A549 (cell line): ENCODE results near the gene TNFRSF21. TPM values are rescaled to one million over a fixed set of nuclear protein-coding genes. Genes with fewer than 3 reads are reported as not detected.

ENCODE experiments used
- ATAC-seq, 2 experiments: fragments of 200-7000 bp in 1 of 2; fragments of >200 bp in 1 of 2; cut with Nextera tagmentation in 1 of 2; cut with Tn5 transposase in 1 of 2; 3 replicates each; pipeline versions ENCODE4 v1.8.0 to v1.9.1; 2018 to 2020; ENCODE audit warnings: mild to moderate bottlenecking in 1 of 2, moderate library complexity in 1 of 2
- CTCF ChIA-PET: fragments of 300-600 bp; sonication (Branson Sonifier 250); formaldehyde crosslinking; extraction: SDS; loops from one replicate; lab custom pipeline; 2021; ENCODE audit warnings: antibody characterized with exemption, inconsistent platforms; lab: Yijun Ruan, JAX
- POLR2A ChIA-PET: fragments of 350-600 bp; formaldehyde crosslinking; extraction: SDS; loops from one replicate; lab custom pipeline; 2021; ENCODE audit warnings: antibody characterized with exemption, inconsistent platforms; lab: Yijun Ruan, JAX
- DNase-seq, 2 experiments: peaks; one replicate each; pipeline versions ENCODE4 v3.0.0 to v3.0.0-alpha.2; 2011 to 2016; ENCODE audit warnings: low read depth in 1 of 2, low spot score in 1 of 2
- FAIRE-seq: peaks from 2 replicates; lab custom pipeline; 2011; peaks lifted over from hg19 to GRCh38; lab: Jason Lieb, UNC
- H3K27ac ChIP-seq, 2 experiments: fragments of >200 bp; sonication (Bioruptor Twin); formaldehyde crosslinking; 3 replicates each; pipeline ENCODE4 v1.5.1; 2016 to 2017
- H3K4me1 ChIP-seq: fragments of >200 bp; sonication (Bioruptor Twin); formaldehyde crosslinking; 3 replicates; pipeline ENCODE4 v1.6.1; 2016
- H3K4me2 ChIP-seq: fragments of >200 bp; sonication (Bioruptor Twin); formaldehyde crosslinking; 3 replicates; pipeline ENCODE4 v1.6.1; 2016
- H3K4me3 ChIP-seq: fragments of >200 bp; sonication (Bioruptor Twin); formaldehyde crosslinking; 3 replicates; pipeline ENCODE4 v1.5.1; 2016
- H3K9me3 ChIP-seq: fragments of >200 bp; sonication (Bioruptor Twin); formaldehyde crosslinking; 3 replicates; pipeline ENCODE4 v1.6.1; 2016
- BHLHE40 ChIP-seq: IDR thresholded peaks from 2 replicates; pipeline ENCODE4 v1.6.1; 2012; ENCODE audit warnings: low read depth, low read length, inconsistent platforms
- CBX2 ChIP-seq: fragments of 200-600 bp; sonication (generic); IDR thresholded peaks from 2 replicates; pipeline ENCODE4 v1.6.1; 2016; ENCODE audit warnings: low read depth, mild to moderate bottlenecking, borderline replicate concordance
- CHD4 ChIP-seq: fragments of 200-600 bp; sonication (generic); IDR thresholded peaks from 2 replicates; pipeline ENCODE4 v1.6.1; 2016; ENCODE audit warnings: antibody characterized with exemption, mild to moderate bottlenecking, borderline replicate concordance
- CTCF ChIP-seq: fragments of >200 bp; sonication (Bioruptor Twin); formaldehyde crosslinking; IDR thresholded peaks from 3 replicates; pipeline ENCODE4 v1.5.1; 2016
- E2F6 ChIP-seq: IDR thresholded peaks from 2 replicates; pipeline ENCODE4 v1.6.1; 2012; ENCODE audit warnings: low read depth, borderline replicate concordance
- EHF ChIP-seq: fragments of 250-450 bp; sonication (Bioruptor Pico); IDR thresholded peaks from 2 replicates; pipeline ENCODE4 v1.5.0; 2020; ENCODE audit warnings: mild to moderate bottlenecking
- EHMT2 ChIP-seq: fragments of 200-600 bp; sonication (generic); IDR thresholded peaks from 2 replicates; pipeline ENCODE4 v1.6.1; 2016; ENCODE audit warnings: antibody characterized with exemption, low read depth, mild to moderate bottlenecking, moderate library complexity
- EP300 ChIP-seq, 2 experiments: fragments of >200 bp; sonication (Bioruptor Twin); formaldehyde crosslinking; IDR thresholded peaks; 2 replicates in 1 of 2; 3 replicates in 1 of 2; pipeline ENCODE4 v1.6.1; 2016 to 2017
- ESRRA ChIP-seq: fragments of 150-350 bp; IDR thresholded peaks from 2 replicates; pipeline ENCODE4 v1.6.1; 2014; ENCODE audit warnings: mild to moderate bottlenecking, low read length, borderline replicate concordance
- GATA3 ChIP-seq: IDR thresholded peaks from 2 replicates; pipeline ENCODE4 v1.6.1; 2012; ENCODE audit warnings: borderline replicate concordance
- HDAC2 ChIP-seq: fragments of 200-600 bp; sonication (generic); IDR thresholded peaks from 2 replicates; pipeline ENCODE4 v1.6.1; 2016
- KDM1A ChIP-seq: fragments of 200-600 bp; sonication (generic); IDR thresholded peaks from 2 replicates; pipeline ENCODE4 v1.6.1; 2016; ENCODE audit warnings: low read depth, mild to moderate bottlenecking
- MYC ChIP-seq: IDR thresholded peaks from 2 replicates; pipeline ENCODE4 v1.6.1; 2012; ENCODE audit warnings: mild to moderate bottlenecking, inconsistent platforms, low read length, improper control_type of control experiment, borderline replicate concordance
- NFE2L2 ChIP-seq: fragments of 150-350 bp; conservative IDR thresholded peaks from 2 replicates; pipeline ENCODE4 v1.6.1; 2014; ENCODE audit warnings: low read length
- PHF8 ChIP-seq: fragments of 200-600 bp; sonication (generic); IDR thresholded peaks from 2 replicates; pipeline ENCODE4 v1.6.1; 2016; ENCODE audit warnings: low read depth, mild to moderate bottlenecking, antibody characterized with exemption, moderate library complexity, borderline replicate concordance
- POLR2A ChIP-seq: IDR thresholded peaks from 2 replicates; pipeline ENCODE4 v1.6.1; 2012; ENCODE audit warnings: mild to moderate bottlenecking, low read length
- RARB ChIP-seq: fragments of 250-450 bp; sonication (Bioruptor Pico); IDR thresholded peaks from 2 replicates; pipeline ENCODE4 v1.8.0; 2021; ENCODE audit warnings: mild to moderate bottlenecking, moderate library complexity
- RCOR1 ChIP-seq: fragments of 150-350 bp; IDR thresholded peaks from 2 replicates; pipeline ENCODE4 v1.6.1; 2014; ENCODE audit warnings: antibody characterized with exemption, low read length, low read depth
- RFX5 ChIP-seq: fragments of 450-650 bp; IDR thresholded peaks from 2 replicates; pipeline ENCODE4 v1.7.1; 2014; ENCODE audit warnings: antibody characterized with exemption, mild to moderate bottlenecking, moderate library complexity
- SREBF2 ChIP-seq: fragments of 450-650 bp; IDR thresholded peaks from 2 replicates; pipeline ENCODE4 v1.6.1; 2014; ENCODE audit warnings: mild to moderate bottlenecking, moderate library complexity
- ZC3H11A ChIP-seq: fragments of 450-650 bp; IDR thresholded peaks from 2 replicates; pipeline ENCODE4 v1.6.1; 2014; ENCODE audit warnings: antibody characterized with exemption, mild to moderate bottlenecking
- ZFP36 ChIP-seq: fragments of 450-650 bp; IDR thresholded peaks from 2 replicates; pipeline ENCODE4 v1.6.1; 2014; ENCODE audit warnings: borderline replicate concordance; ENCODE audit not compliant: partially characterized antibody
- WGBS: methylation state at CpG from one replicate; pipeline ENCODE4 v1.1.6; 2017; ENCODE audit errors: missing lambda C conversion rate; 5-methylcytosine and 5-hydroxymethylcytosine counted together
- polyA plus RNA-seq, 4 experiments: library from polyadenylated mRNA; depleted of rRNA in 3 of 4; stranded (reverse); fragments of >200 nt; fragmentation: RNase III in 1 of 4; extraction: RNeasy Plus Mini Kit Qiagen cat#74134 plus additional on column Dnase treatment in 1 of 4; gene quantifications; 2 replicates in 3 of 4; 3 replicates in 1 of 4; pipeline ENCODE4 v1.2.3, GENCODE V29; 2011 to 2017
- TF ChIP-seq, protein P1 (sequence below): fragments of 200-600 bp; sonication (generic); IDR thresholded peaks from 2 replicates; pipeline ENCODE4 v1.6.1; 2016; ENCODE audit warnings: antibody characterized with exemption, mild to moderate bottlenecking, moderate library complexity
- TF ChIP-seq, protein P2 (sequence below): fragments of >200 bp; sonication (Bioruptor Twin); formaldehyde crosslinking; IDR thresholded peaks from 3 replicates; pipeline ENCODE4 v1.6.1; 2016
- TF ChIP-seq, protein P3 (sequence below): IDR thresholded peaks from 2 replicates; pipeline ENCODE4 v1.6.1; 2012
- TF ChIP-seq, protein P4 (sequence below): fragments of 150-350 bp; IDR thresholded peaks from 2 replicates; pipeline ENCODE4 v1.6.1; 2014; ENCODE audit warnings: low read depth, mild to moderate bottlenecking, low read length

The TNFRSF21 gene
- polyA plus RNA-seq, 2 of the 4 experiments (the other 2 are of a cell fraction): 14.1 to 15.6 TPM

- TF ChIP-seq, protein P1, sequence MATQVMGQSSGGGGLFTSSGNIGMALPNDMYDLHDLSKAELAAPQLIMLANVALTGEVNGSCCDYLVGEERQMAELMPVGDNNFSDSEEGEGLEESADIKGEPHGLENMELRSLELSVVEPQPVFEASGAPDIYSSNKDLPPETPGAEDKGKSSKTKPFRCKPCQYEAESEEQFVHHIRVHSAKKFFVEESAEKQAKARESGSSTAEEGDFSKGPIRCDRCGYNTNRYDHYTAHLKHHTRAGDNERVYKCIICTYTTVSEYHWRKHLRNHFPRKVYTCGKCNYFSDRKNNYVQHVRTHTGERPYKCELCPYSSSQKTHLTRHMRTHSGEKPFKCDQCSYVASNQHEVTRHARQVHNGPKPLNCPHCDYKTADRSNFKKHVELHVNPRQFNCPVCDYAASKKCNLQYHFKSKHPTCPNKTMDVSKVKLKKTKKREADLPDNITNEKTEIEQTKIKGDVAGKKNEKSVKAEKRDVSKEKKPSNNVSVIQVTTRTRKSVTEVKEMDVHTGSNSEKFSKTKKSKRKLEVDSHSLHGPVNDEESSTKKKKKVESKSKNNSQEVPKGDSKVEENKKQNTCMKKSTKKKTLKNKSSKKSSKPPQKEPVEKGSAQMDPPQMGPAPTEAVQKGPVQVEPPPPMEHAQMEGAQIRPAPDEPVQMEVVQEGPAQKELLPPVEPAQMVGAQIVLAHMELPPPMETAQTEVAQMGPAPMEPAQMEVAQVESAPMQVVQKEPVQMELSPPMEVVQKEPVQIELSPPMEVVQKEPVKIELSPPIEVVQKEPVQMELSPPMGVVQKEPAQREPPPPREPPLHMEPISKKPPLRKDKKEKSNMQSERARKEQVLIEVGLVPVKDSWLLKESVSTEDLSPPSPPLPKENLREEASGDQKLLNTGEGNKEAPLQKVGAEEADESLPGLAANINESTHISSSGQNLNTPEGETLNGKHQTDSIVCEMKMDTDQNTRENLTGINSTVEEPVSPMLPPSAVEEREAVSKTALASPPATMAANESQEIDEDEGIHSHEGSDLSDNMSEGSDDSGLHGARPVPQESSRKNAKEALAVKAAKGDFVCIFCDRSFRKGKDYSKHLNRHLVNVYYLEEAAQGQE: no peak
- no peak for TF ChIP-seq RFX5
- TF ChIP-seq HDAC2: no peak
- TF ChIP-seq E2F6: no peak
- no peak for TF ChIP-seq MYC
- TF ChIP-seq EP300 (IDR thresholded peaks at IDR 0.05): no peak
- no peak for TF ChIP-seq CBX2
- TF ChIP-seq, all 56 proteins: peak for 0
Measured at GRCh38 chr6:47277702-47278101, 32.0 kb downstream of the TNFRSF21 start (continued).

DNA sequence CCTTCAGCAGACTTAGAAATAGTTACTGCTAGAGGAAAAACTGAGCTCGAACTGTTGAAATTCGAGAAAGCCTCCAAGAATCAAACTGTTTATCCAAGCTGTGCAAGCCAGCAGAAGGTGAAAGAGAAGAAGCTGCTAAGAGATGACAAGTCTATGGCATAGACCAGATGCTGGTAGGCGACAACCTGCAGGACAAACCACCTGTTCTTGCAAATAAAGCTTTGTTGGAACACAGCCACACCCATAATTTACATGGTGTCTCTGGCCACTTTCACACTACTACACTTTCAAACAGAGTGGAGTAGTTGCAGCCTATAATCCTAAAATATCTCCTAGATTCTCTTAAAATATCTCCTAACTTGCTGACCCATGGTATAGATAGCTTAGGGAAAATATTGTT is 33.3 kb downstream of the TNFRSF21 start:
- ATAC-seq: no peak
- no peak for FAIRE-seq
- no peak for DNase-seq

DNA sequence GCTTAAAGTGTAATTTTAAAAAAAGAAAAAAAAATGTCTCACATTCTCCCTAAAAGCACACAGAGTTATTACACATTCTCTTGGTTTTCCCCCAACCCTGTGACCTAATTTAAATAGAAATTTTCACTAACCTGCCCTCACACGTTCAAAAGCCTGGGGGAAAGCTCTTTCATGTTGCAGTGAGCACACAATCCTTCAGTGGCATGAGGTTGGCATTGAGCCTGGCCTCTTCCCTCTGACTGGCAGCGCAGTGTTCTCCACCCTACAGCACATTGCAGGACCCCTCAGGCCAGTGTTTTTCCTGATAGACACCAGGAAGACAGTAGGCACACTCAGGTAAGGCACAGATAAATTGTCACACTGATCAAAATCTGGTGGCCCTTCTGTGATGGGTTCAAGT is 34.1 kb downstream of the TNFRSF21 start:
- CTCF ChIA-PET: interaction anchor here (1.1 kb wide), 1 partner anchor 178 kb away, joined by 3 read pairs; no protein-coding TSS in a partner anchor
- TF ChIP-seq HDAC2: no peak
- TF ChIP-seq CHD4: no peak
- no peak for TF ChIP-seq ESRRA
- TF ChIP-seq KDM1A: no peak
- no peak for TF ChIP-seq NFE2L2
- TF ChIP-seq RCOR1: no peak
- TF ChIP-seq PHF8: no peak
- no peak for TF ChIP-seq CBX2
- no peak for TF ChIP-seq CTCF
- no peak for TF ChIP-seq POLR2A
- TF ChIP-seq, protein P2, sequence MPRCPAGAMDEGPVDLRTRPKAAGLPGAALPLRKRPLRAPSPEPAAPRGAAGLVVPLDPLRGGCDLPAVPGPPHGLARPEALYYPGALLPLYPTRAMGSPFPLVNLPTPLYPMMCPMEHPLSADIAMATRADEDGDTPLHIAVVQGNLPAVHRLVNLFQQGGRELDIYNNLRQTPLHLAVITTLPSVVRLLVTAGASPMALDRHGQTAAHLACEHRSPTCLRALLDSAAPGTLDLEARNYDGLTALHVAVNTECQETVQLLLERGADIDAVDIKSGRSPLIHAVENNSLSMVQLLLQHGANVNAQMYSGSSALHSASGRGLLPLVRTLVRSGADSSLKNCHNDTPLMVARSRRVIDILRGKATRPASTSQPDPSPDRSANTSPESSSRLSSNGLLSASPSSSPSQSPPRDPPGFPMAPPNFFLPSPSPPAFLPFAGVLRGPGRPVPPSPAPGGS: no peak
- TF ChIP-seq E2F6: no peak
- TF ChIP-seq GATA3: no peak
- TF ChIP-seq EHMT2: no peak
- TF ChIP-seq BHLHE40: no peak
- TF ChIP-seq ZC3H11A: no peak

More for the DNA sequence above, 33.3 kb downstream of the TNFRSF21 start:
- CTCF ChIA-PET: interaction anchor here (0.6 to 1.1 kb wide), 2 partner anchors 144 to 179 kb away, joined by 3 read pairs; no protein-coding TSS in a partner anchor
- 92% methylated on average over 3 of the region's 3 CpGs for WGBS
- Histone ChIP-seq H3K9me3 (no peaks in the 10 kb centered on the region), H3K4me1 (peaks cover 19% of the 10 kb centered on the region), H3K4me2 (no peak overlapping the region), H3K27ac (no peak overlapping the region), H3K4me3 (no peak overlapping the region)
- TF ChIP-seq EHF (CRISPR knock-in tag) (no peak), ESRRA (no peak), ZFP36 (no peak), EP300 (IDR thresholded peaks at IDR 0.05) (no peak), SREBF2 (no peak), PHF8 (no peak), MYC (no peak), RARB (CRISPR knock-in tag) (no peak), ZC3H11A (no peak), HDAC2 (no peak), CHD4 (no peak), KDM1A (no peak)
- TF ChIP-seq, protein P3, sequence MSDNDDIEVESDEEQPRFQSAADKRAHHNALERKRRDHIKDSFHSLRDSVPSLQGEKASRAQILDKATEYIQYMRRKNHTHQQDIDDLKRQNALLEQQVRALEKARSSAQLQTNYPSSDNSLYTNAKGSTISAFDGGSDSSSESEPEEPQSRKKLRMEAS: no peak
- TF ChIP-seq, protein P4, sequence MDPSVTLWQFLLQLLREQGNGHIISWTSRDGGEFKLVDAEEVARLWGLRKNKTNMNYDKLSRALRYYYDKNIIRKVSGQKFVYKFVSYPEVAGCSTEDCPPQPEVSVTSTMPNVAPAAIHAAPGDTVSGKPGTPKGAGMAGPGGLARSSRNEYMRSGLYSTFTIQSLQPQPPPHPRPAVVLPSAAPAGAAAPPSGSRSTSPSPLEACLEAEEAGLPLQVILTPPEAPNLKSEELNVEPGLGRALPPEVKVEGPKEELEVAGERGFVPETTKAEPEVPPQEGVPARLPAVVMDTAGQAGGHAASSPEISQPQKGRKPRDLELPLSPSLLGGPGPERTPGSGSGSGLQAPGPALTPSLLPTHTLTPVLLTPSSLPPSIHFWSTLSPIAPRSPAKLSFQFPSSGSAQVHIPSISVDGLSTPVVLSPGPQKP: no peak
- POLR2A ChIA-PET: no interaction called here

More for the DNA sequence above, 34.1 kb downstream of the TNFRSF21 start:
- Histone ChIP-seq H3K27ac (no peak overlapping the region), H3K9me3 (no peaks in the 10 kb centered on the region), H3K4me2 (no peak overlapping the region), H3K4me3 (no peak overlapping the region), H3K4me1 (peaks cover 19% of the 10 kb centered on the region)
- no peak for FAIRE-seq
- no peak for DNase-seq
- WGBS: 94% methylated on average over 2 of the region's 2 CpGs
- no peak for ATAC-seq
- POLR2A ChIA-PET: interaction anchor here (0.6 kb wide), 1 partner anchor 22 kb away, joined by 7 read pairs; no protein-coding TSS in a partner anchor
